ENCODE data around the gene BTNL3.

DNA sequence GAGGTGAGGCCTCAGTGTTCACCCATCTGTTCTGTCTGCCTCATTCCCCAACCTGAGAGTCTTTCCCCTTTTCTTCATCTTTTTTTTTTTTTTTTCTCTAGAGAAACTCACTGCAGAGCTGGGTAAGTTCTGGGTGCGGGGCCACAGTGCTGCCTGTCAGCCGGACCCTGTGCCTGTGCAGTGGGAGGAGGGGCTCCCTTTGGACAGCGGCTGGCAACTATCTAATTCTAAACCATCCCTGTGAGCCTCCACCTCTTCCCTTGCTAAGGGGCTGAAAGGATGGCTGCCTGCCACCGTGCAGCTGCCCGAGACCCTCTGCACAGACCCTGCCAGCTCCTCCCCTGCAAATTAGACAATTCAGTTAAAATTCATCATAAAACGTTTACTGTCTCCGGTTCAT, 65.5 kb downstream of the BTNL3 start:
- peak; percentile 6 for TF ChIP-seq EZH2phosphoT487 (IDR thresholded peaks at IDR 0.05)
- TF ChIP-seq CTCF (IDR thresholded peaks at IDR 0.05) = no peak
- TF ChIP-seq EZH2 (IDR thresholded peaks at IDR 0.05) = peak; percentile 27
